Calu3 (cell line): ENCODE data around the gene C1orf35. TPM values are rescaled to one million over a fixed set of nuclear protein-coding genes. Genes with fewer than 3 reads are reported as not detected.

Experiments
- BruUV-seq: library from RNA; stranded (reverse); fragments of 400-500 nt; replicated peaks from 2 replicates; lab custom pipeline; 2021; lab: Mats Ljungman, UMichigan
- CTCF ChIA-PET: fragments of 300-600 bp; sonication (Branson Sonifier 250); formaldehyde crosslinking; loops from one replicate; lab custom pipeline; 2022; ENCODE audit warnings: antibody characterized with exemption; lab: Charles Lee
- DNase-seq: peaks from one replicate; pipeline ENCODE4 v3.0.0; 2022
- H3K27ac Mint-ChIP-seq: one replicate; pipeline ENCODE4 v1.8.0; 2022; ENCODE audit warnings: mixed read lengths; ENCODE audit not compliant: unreplicated experiment
- H3K27me3 Mint-ChIP-seq: one replicate; pipeline ENCODE4 v1.8.0; 2022; ENCODE audit warnings: mixed read lengths; ENCODE audit not compliant: unreplicated experiment
- H3K36me3 Mint-ChIP-seq: one replicate; pipeline ENCODE4 v1.8.0; 2022; ENCODE audit warnings: mild to moderate bottlenecking, moderate library complexity, mixed read lengths; ENCODE audit not compliant: insufficient read depth, unreplicated experiment
- H3K4me1 Mint-ChIP-seq: one replicate; pipeline ENCODE4 v1.8.0; 2022; ENCODE audit warnings: mild to moderate bottlenecking, low read depth, mixed read lengths; ENCODE audit not compliant: unreplicated experiment
- H3K4me3 Mint-ChIP-seq: one replicate; pipeline ENCODE4 v1.8.0; 2022; ENCODE audit warnings: mild to moderate bottlenecking, low read depth, moderate library complexity, mixed read lengths; ENCODE audit not compliant: unreplicated experiment
- H3K9me3 Mint-ChIP-seq: one replicate; pipeline ENCODE4 v1.8.0; 2022; ENCODE audit warnings: low read depth, mixed read lengths; ENCODE audit not compliant: unreplicated experiment
- intact Hi-C: fragments of 100-400 bp; cut with micrococcal nuclease; formaldehyde crosslinking; loops from one replicate; pipeline ENCODE4 v1.10.0; 2022; ENCODE audit not compliant: unreplicated experiment
- total RNA-seq: library from RNA; stranded (reverse); gene quantifications from 2 replicates; pipeline ENCODE4 v1.2.3, GENCODE V29; 2022
- TF ChIP-seq, protein P1 (sequence below): fragments of 200-600 bp; IDR thresholded peaks from one replicate; pipeline ENCODE4 v1.8.0; 2022; ENCODE audit warnings: antibody characterized with exemption; ENCODE audit not compliant: unreplicated experiment

C1orf35 gene
- total RNA-seq, 1 experiment from 2014 or later = 38.1 TPM

DNA sequence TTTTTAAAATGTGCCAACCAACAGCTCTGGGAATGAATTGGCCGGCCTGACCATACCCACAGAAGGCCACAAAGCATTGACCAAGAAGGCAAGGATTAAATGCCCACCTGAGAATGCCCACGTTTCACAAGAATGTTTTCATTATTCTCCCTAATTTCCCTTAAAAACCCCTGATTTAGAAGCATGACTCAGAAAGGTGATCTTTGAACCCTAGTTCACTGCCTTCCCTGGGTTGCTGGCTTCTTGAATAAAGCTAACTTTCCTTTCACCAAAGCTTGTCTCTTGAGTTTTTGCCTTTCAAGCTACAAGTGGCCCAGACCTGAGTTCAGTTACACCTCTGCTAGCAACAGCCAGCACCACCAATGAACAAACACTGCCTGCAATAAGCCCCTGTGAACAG is 20.4 kb upstream of the C1orf35 start:
- intact Hi-C loops = no loop called here
- Mint-ChIP-seq H3K4me3 (no peak overlapping the region), H3K4me1 (peaks cover 11% of the 10 kb centered on the region), H3K27ac (no peak overlapping the region), H3K27me3 (no peaks in the 10 kb centered on the region), H3K36me3 (no peaks in the 10 kb centered on the region), H3K9me3 (peaks cover 2% of the 10 kb centered on the region)
- BruUV-seq = no TSS peak
- CTCF ChIA-PET = interaction anchor here (1.1 to 1.2 kb wide), 2 partner anchors 36 to 42 kb away, joined by 3 read pairs; partner anchors contain the start of gene IBA57
- no peak for DNase-seq
- TF ChIP-seq, protein P1, sequence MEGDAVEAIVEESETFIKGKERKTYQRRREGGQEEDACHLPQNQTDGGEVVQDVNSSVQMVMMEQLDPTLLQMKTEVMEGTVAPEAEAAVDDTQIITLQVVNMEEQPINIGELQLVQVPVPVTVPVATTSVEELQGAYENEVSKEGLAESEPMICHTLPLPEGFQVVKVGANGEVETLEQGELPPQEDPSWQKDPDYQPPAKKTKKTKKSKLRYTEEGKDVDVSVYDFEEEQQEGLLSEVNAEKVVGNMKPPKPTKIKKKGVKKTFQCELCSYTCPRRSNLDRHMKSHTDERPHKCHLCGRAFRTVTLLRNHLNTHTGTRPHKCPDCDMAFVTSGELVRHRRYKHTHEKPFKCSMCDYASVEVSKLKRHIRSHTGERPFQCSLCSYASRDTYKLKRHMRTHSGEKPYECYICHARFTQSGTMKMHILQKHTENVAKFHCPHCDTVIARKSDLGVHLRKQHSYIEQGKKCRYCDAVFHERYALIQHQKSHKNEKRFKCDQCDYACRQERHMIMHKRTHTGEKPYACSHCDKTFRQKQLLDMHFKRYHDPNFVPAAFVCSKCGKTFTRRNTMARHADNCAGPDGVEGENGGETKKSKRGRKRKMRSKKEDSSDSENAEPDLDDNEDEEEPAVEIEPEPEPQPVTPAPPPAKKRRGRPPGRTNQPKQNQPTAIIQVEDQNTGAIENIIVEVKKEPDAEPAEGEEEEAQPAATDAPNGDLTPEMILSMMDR = no peak

DNA sequence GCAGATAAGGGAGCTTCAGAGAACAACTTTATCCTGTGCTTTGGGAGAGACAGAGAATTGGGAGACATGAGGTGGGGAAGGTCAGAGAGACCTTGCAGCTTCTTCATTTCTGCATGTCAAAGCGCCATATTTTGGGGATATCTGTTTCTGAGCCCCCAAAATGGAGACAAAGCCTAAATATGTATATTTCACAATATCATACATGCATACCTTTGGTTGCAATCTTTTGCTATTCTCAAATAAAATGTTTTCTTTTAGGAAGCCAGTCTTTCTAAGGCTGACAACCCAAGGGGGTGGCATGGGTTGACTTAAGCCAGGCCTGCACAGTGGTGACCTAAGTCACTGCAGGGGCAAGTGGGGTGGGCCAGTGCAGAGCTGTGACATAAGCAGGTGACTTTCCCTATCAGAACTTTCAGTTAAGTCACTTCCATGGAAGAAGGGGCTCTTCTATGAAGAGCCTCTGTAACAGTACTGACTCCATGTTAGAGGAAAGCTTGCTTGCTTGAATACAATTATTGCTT is 19.9 kb upstream of the C1orf35 start:
- TF ChIP-seq, protein P1 = no peak
- no TSS peak for BruUV-seq
- Mint-ChIP-seq H3K9me3 (peaks cover 5% of the 10 kb centered on the region), H3K27me3 (no peaks in the 10 kb centered on the region), H3K4me3 (no peak overlapping the region), H3K4me1 (peaks cover 11% of the 10 kb centered on the region), H3K36me3 (no peaks in the 10 kb centered on the region), H3K27ac (no peak overlapping the region)
- CTCF ChIA-PET = interaction anchor here (1.1 to 1.2 kb wide), 2 partner anchors 35 to 42 kb away, joined by 3 read pairs; partner anchors contain the start of gene IBA57
- DNase-seq = no peak
- intact Hi-C loops = no loop called here

DNA sequence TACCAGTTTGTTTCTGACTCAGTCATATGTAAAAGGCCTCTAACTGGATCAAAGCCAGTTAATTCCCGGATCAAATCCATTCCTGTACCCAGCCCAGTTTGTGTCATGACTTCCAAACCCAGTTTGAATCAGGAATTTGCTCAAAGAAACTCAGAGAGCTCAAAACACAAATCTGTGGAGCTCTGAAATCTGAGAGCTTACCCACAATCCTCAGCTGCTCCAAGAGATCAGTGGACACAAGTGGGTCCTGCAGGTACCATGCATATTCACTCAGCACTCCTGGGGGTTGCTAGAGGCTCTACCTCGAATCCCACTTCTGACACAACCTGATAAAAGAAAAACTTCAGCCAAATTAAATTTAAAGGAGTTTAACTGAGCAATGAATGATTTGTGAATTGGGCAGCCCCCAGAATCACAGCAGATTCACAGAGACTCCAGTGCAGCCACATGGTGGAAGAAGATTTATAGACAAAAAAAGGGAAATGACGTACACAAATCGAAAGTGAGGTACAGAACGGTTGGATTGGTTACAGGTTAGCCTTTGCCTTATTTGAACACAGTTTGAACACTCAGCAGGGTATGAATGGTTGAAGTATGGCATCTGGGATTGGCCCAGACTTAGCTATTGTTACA is 17.8 kb upstream of the C1orf35 start:
- no peak overlapping the region for H3K4me3 Mint-ChIP-seq
- TF ChIP-seq, protein P1 = no peak
- no peak overlapping the region for H3K27ac Mint-ChIP-seq
- intact Hi-C loops = no loop called here
- H3K27me3 Mint-ChIP-seq = no peaks in the 10 kb centered on the region
- H3K4me1 Mint-ChIP-seq = peaks cover 11% of the 10 kb centered on the region
- CTCF ChIA-PET = no interaction called here
- H3K9me3 Mint-ChIP-seq = peaks cover 6% of the 10 kb centered on the region
- H3K36me3 Mint-ChIP-seq = peaks cover 5% of the 10 kb centered on the region
- DNase-seq = no peak
- no TSS peak for BruUV-seq

DNA sequence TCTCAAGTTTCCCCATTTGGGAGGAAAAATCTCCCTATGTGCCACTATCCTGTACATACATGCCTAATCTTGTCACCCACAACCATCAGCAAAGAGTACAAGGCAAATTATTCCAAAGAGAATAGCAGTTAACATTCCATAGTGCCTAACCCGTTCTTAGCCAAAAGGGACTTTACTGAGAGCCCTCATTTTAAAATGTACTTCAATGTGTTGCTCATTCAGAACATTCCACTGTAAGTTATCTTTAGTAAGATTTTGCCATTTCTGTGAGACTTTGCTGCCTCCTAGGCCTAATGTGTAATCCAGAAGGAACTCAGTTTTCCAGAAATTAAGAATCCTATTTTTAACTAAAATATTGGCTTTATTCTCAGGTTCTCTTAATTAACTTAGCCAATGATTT is 17.2 kb upstream of the C1orf35 start:
- H3K36me3 Mint-ChIP-seq = peaks cover 5% of the 10 kb centered on the region
- no peaks in the 10 kb centered on the region for H3K27me3 Mint-ChIP-seq
- TF ChIP-seq, protein P1 = no peak
- no peak overlapping the region for H3K27ac Mint-ChIP-seq
- no TSS peak for BruUV-seq
- intact Hi-C loops = no loop called here
- no peak overlapping the region for H3K4me3 Mint-ChIP-seq
- no peak for DNase-seq
- H3K4me1 Mint-ChIP-seq = peaks cover 11% of the 10 kb centered on the region
- peaks cover 6% of the 10 kb centered on the region for H3K9me3 Mint-ChIP-seq
- CTCF ChIA-PET = no interaction called here
